Effector memory CD8-positive, alpha-beta T cell (primary cell): ENCODE results near the gene NEDD9.

Source experiments
- ATAC-seq: fragments of 150-1000 bp; cut with Tn5 transposase; replicated peaks from 2 replicates; pipeline ENCODE4 v1.10.0; 2021; ENCODE audit warnings: mild to moderate bottlenecking, moderate library complexity
- DNase-seq, 3 experiments: peaks; one replicate each; pipeline ENCODE4 v3.0.0; 2021
- H3K27ac Mint-ChIP-seq, 2 donors: one replicate each; pipeline ENCODE4 v1.8.0; 2022; ENCODE audit warnings: mild to moderate bottlenecking in 2 of 2, mixed read lengths in 2 of 2, moderate library complexity in 2 of 2
- H3K27me3 Mint-ChIP-seq, 2 donors: one replicate each; pipeline ENCODE4 v1.8.0; 2022; ENCODE audit warnings: mixed read lengths in 2 of 2
- H3K36me3 Mint-ChIP-seq: one replicate; pipeline ENCODE4 v1.8.0; 2022; ENCODE audit warnings: mild to moderate bottlenecking, moderate library complexity, mixed read lengths; ENCODE audit not compliant: insufficient read depth
- H3K4me1 Mint-ChIP-seq, 2 donors: one replicate each; pipeline ENCODE4 v1.8.0; 2022; ENCODE audit warnings: low read depth in 2 of 2, mixed read lengths in 2 of 2
- H3K4me3 Mint-ChIP-seq, 2 donors: one replicate each; pipeline ENCODE4 v1.8.0; 2022; ENCODE audit warnings: mild to moderate bottlenecking in 2 of 2, mixed read lengths in 2 of 2, moderate library complexity in 2 of 2
- H3K9me3 Mint-ChIP-seq, 2 donors: one replicate each; pipeline ENCODE4 v1.8.0; 2022; ENCODE audit warnings: mixed read lengths in 2 of 2

The NEDD9 gene

DNA sequence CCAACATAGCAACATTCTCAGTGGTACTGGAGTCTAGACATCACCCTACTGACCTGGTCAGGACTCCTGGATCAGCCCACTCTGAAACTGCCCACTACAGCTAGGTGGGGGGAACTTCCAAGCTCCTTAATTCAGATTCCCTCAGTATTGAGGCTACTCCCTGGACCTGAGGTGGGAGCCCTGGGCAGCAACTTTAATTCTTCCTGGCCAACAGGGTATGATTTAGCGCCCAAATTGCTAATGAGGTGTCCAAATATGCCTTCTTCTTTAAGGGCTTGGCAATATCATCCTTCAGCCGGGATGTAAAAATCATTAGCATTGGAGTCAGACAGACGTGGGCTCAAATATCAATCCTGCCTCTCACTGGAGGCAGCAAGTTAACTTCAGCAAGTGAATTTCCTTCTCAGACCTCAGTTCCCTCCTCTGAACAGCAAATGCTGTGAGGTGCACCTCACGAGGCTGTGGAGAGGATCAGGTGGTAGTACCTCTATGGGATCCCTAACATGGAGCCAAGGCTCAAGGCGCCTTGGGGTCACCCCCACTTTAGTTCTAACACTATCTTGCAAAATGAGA lies 27.6 kb downstream of the NEDD9 start:
- peak overlapping the region in 1 of 2 donors; percentile 99 for H3K27ac Mint-ChIP-seq
- DNase-seq (no peak), ATAC-seq (no peak)
- no peaks in the 10 kb centered on the region for H3K27me3 Mint-ChIP-seq
- H3K36me3 Mint-ChIP-seq: peaks cover 29% of the 10 kb centered on the region
- peaks cover 38 to 51% of the 10 kb centered on the region in 2 donors for H3K4me1 Mint-ChIP-seq
- H3K9me3 Mint-ChIP-seq: no peaks in the 10 kb centered on the region
- no peak overlapping the region for H3K4me3 Mint-ChIP-seq

- ATAC-seq: no peak
- Mint-ChIP-seq H3K36me3 (peaks cover 34% of the 10 kb centered on the region), H3K4me3 (peak overlapping the region in 1 of 2 donors; percentile 80), H3K4me1 (peaks cover 45 to 51% of the 10 kb centered on the region in 2 donors), H3K9me3 (no peaks in the 10 kb centered on the region), H3K27ac (peak overlapping the region; percentile 76 to 99), H3K27me3 (no peaks in the 10 kb centered on the region)
- DNase-seq: no peak
These were observed 28.5 kb downstream of the NEDD9 start for GRCh38 chr6:11204005-11204399.

- Mint-ChIP-seq H3K4me1 (peaks cover 49 to 56% of the 10 kb centered on the region in 2 donors), H3K36me3 (peaks cover 36% of the 10 kb centered on the region)
- no peak for ATAC-seq
These were observed 29.0 kb downstream of the NEDD9 start for GRCh38 chr6:11203306-11204004.

GRCh38 chr6:11202513-11203305 lies 29.8 kb downstream of the NEDD9 start:
- peak overlapping the region; percentile 76 to 99 for H3K27ac Mint-ChIP-seq
- H3K36me3 Mint-ChIP-seq: peaks cover 36% of the 10 kb centered on the region
- H3K27me3 Mint-ChIP-seq: no peaks in the 10 kb centered on the region
- no peaks in the 10 kb centered on the region for H3K9me3 Mint-ChIP-seq
- H3K4me3 Mint-ChIP-seq: peak overlapping the region; percentile 34 to 80
- DNase-seq (peak; percentile 30 to 42 (median 33)), ATAC-seq (peak; percentile 69)
- peaks cover 49 to 60% of the 10 kb centered on the region in 2 donors for H3K4me1 Mint-ChIP-seq

More at GRCh38 chr6:11203306-11204004, 29.0 kb downstream of the NEDD9 start:
- Mint-ChIP-seq H3K27me3 (no peaks in the 10 kb centered on the region), H3K4me3 (peak overlapping the region; percentile 34 to 80), H3K9me3 (no peaks in the 10 kb centered on the region), H3K27ac (peak overlapping the region; percentile 76 to 99)
- DNase-seq: no peak

- no peak for DNase-seq
- Mint-ChIP-seq H3K4me1 (peaks cover 45 to 65% of the 10 kb centered on the region in 2 donors), H3K4me3 (peak overlapping the region in 1 of 2 donors; percentile 42), H3K36me3 (peaks cover 34% of the 10 kb centered on the region), H3K27ac (peak overlapping the region; percentile 67 to 99), H3K9me3 (no peaks in the 10 kb centered on the region), H3K27me3 (no peaks in the 10 kb centered on the region)
- no peak for ATAC-seq
These were observed 30.5 kb downstream of the NEDD9 start for GRCh38 chr6:11201772-11202512.

GRCh38 chr6:11201015-11201414 lies 31.5 kb downstream of the NEDD9 start:
- peaks cover 46 to 67% of the 10 kb centered on the region in 2 donors for H3K4me1 Mint-ChIP-seq
- ATAC-seq (no peak), DNase-seq (no peak)
- no peak overlapping the region for H3K4me3 Mint-ChIP-seq
- H3K9me3 Mint-ChIP-seq: no peaks in the 10 kb centered on the region
- H3K27ac Mint-ChIP-seq: peak overlapping the region; percentile 94 to 97
- H3K27me3 Mint-ChIP-seq: no peaks in the 10 kb centered on the region
- H3K36me3 Mint-ChIP-seq: peaks cover 24% of the 10 kb centered on the region

GRCh38 chr6:11200356-11200755 lies 32.1 kb downstream of the NEDD9 start:
- Mint-ChIP-seq H3K4me1 (peaks cover 46 to 69% of the 10 kb centered on the region in 2 donors), H3K36me3 (peaks cover 21% of the 10 kb centered on the region), H3K4me3 (no peak overlapping the region), H3K27ac (peak overlapping the region; percentile 94 to 97), H3K9me3 (no peaks in the 10 kb centered on the region), H3K27me3 (no peaks in the 10 kb centered on the region)
- DNase-seq (no peak), ATAC-seq (no peak)

GRCh38 chr6:11198663-11199603 lies 33.5 kb downstream of the NEDD9 start:
- peaks cover 24% of the 10 kb centered on the region for H3K36me3 Mint-ChIP-seq
- no peaks in the 10 kb centered on the region for H3K9me3 Mint-ChIP-seq
- peak overlapping the region; percentile 94 to 97 for H3K27ac Mint-ChIP-seq
- H3K4me1 Mint-ChIP-seq: peaks cover 44 to 69% of the 10 kb centered on the region in 2 donors
- H3K27me3 Mint-ChIP-seq: no peaks in the 10 kb centered on the region
- peak; percentile 83 for ATAC-seq
- peak overlapping the region; percentile 58 to 64 for H3K4me3 Mint-ChIP-seq
- DNase-seq: peak; percentile 29 to 34 (median 29)

DNA sequence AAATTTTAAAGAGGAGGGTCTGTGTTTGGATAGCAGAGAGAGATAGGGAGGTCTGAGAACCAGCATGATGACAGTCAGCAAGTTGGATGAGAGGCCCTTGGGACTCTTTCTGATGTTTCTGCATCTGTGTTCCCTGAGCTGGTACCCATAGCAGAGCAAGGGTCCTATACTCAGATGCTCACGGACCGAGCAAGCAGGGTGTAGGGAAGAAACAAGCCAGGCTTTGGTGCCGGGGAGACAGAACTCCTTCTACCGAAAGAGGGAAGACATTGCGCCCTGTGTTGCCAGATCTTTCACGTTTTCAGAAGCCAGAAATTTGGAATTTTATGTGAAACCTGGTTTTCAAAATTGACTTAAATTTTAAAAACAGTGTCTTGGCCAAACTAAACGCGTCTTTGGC lies 34.6 kb downstream of the NEDD9 start:
- Mint-ChIP-seq H3K27me3 (no peaks in the 10 kb centered on the region), H3K27ac (peak overlapping the region; percentile 94 to 97), H3K9me3 (no peaks in the 10 kb centered on the region), H3K4me3 (no peak overlapping the region), H3K4me1 (peaks cover 37 to 58% of the 10 kb centered on the region in 2 donors), H3K36me3 (peaks cover 28% of the 10 kb centered on the region)
- ATAC-seq: no peak
- no peak for DNase-seq

- Mint-ChIP-seq H3K9me3 (no peaks in the 10 kb centered on the region), H3K4me1 (peaks cover 31 to 51% of the 10 kb centered on the region in 2 donors), H3K4me3 (no peak overlapping the region), H3K27me3 (no peaks in the 10 kb centered on the region), H3K36me3 (peaks cover 32% of the 10 kb centered on the region), H3K27ac (peak overlapping the region in 1 of 2 donors; percentile 97)
- DNase-seq (no peak), ATAC-seq (no peak)
These were observed 35.3 kb downstream of the NEDD9 start for GRCh38 chr6:11197175-11197536.

- H3K27me3 Mint-ChIP-seq: no peaks in the 10 kb centered on the region
- H3K4me3 Mint-ChIP-seq: no peak overlapping the region
- no peaks in the 10 kb centered on the region for H3K9me3 Mint-ChIP-seq
- DNase-seq (no peak), ATAC-seq (no peak)
- H3K36me3 Mint-ChIP-seq: peaks cover 35% of the 10 kb centered on the region
- peak overlapping the region in 1 of 2 donors; percentile 97 for H3K27ac Mint-ChIP-seq
- peaks cover 27 to 47% of the 10 kb centered on the region in 2 donors for H3K4me1 Mint-ChIP-seq
These were observed 35.8 kb downstream of the NEDD9 start for GRCh38 chr6:11196511-11197174.
